Naive thymus-derived CD8-positive, alpha-beta T cell (primary cell): Measurements from ENCODE around the gene PTGES. TPM values are rescaled to one million over a fixed set of nuclear protein-coding genes. Genes with fewer than 3 reads are reported as not detected.

Experiments
- ATAC-seq, 2 donors: fragments of 150-1000 bp; cut with Tn5 transposase in 1 of 2; sonication (Bioruptor Pico), chemical (Tn5 transposase) in 1 of 2; 1 replicate in 1 of 2; 2 replicates in 1 of 2; pipeline ENCODE4 v1.10.0; 2021; ENCODE audit warnings: mild to moderate bottlenecking in 2 of 2, moderate library complexity in 2 of 2
- POLR2A ChIA-PET: fragments of 350-600 bp; sonication (Branson Sonifier 250); formaldehyde crosslinking; loops from one replicate; lab custom pipeline; 2021; ENCODE audit warnings: antibody characterized with exemption; lab: Charles Lee
- DNase-seq, 10 donors: peaks; one replicate each; pipeline versions ENCODE4 v3.0.0 to v3.0.0-alpha.2; 2020 to 2022
- H3K27ac Mint-ChIP-seq, 10 donors: one replicate each; pipeline ENCODE4 v1.8.0; 2020 to 2022; ENCODE audit warnings: mild to moderate bottlenecking in 10 of 10, mixed read lengths in 10 of 10, moderate library complexity in 4 of 10, inconsistent platforms in 1 of 10
- H3K27me3 Mint-ChIP-seq, 5 donors: one replicate each; pipeline ENCODE4 v1.8.0; 2021 to 2022; ENCODE audit warnings: mixed read lengths in 5 of 5
- H3K36me3 Mint-ChIP-seq, 3 donors: one replicate each; pipeline ENCODE4 v1.8.0; 2020 to 2022; ENCODE audit warnings: mixed read lengths in 3 of 3, mild to moderate bottlenecking in 2 of 3, inconsistent platforms in 1 of 3
- H3K4me1 Mint-ChIP-seq, 4 donors: one replicate each; pipeline ENCODE4 v1.8.0; 2021 to 2022; ENCODE audit warnings: mixed read lengths in 4 of 4
- H3K4me3 Mint-ChIP-seq, 10 donors: one replicate each; pipeline ENCODE4 v1.8.0; 2020 to 2022; ENCODE audit warnings: mild to moderate bottlenecking in 10 of 10, mixed read lengths in 10 of 10, moderate library complexity in 6 of 10, inconsistent platforms in 1 of 10
- H3K9me3 Mint-ChIP-seq, 9 donors: one replicate each; pipeline ENCODE4 v1.8.0; 2020 to 2022; ENCODE audit warnings: mixed read lengths in 9 of 9, mild to moderate bottlenecking in 3 of 9, inconsistent platforms in 1 of 9, moderate library complexity in 1 of 9
- polyA plus RNA-seq, 3 donors: library from polyadenylated mRNA; unstranded; fragments of 300-500 nt; fragmentation: Illumina TruSeq; gene quantifications; one replicate each; pipeline ENCODE4 v1.2.3, GENCODE V29; 2021
- total RNA-seq, 8 experiments: library from RNA in 2 of 8; stranded (reverse) in 2 of 8; gene quantifications; one replicate each; pipeline ENCODE4 v1.2.3 and lab custom pipeline; 2021 to 2026

Gene PTGES
- total and polyA plus RNA-seq, 5 experiments from 2014 or later: 0.16 TPM; not detected in 4

DNA sequence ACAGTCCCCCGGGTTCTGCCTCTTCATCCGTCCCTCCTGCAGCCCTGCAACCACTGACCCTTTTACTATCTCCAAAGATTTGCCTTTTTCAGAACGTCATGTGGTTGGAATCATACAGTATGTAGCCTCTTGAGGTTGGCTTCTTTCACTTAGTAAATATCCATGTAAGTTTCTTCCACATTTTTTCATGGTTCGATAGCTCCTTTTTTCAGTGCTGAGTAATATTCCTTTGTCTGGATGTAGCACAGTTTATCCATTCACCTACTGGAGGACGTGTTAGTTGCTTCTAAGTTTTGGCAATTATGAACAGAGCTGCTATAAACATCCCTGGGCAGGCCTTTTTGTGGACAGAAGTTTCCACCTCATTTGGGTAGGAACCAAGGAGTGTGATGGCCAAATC, 60.3 kb downstream of the PTGES start:
- peaks cover 9 to 35% (median 22%) of the 10 kb centered on the region in 5 donors for H3K27me3 Mint-ChIP-seq
- POLR2A ChIA-PET: no interaction called here
- H3K9me3 Mint-ChIP-seq: no peaks in the 10 kb centered on the region
- ATAC-seq (no peak), DNase-seq (no peak)
- no peak overlapping the region for H3K4me3 Mint-ChIP-seq
- peaks cover 3 to 5% (median 4%) of the 10 kb centered on the region in 4 donors for H3K4me1 Mint-ChIP-seq
- peaks cover 0 to 2% (median 0%) of the 10 kb centered on the region in 3 donors for H3K36me3 Mint-ChIP-seq
- no peak overlapping the region for H3K27ac Mint-ChIP-seq

Other genes starting within 250 kb of the PTGES start
- not detected for gene C9orf50, start 131.9 kb downstream of the PTGES start, total RNA-seq
- gene C9orf50, start 131.9 kb downstream of the PTGES start, polyA plus RNA-seq: not detected
- gene NTMT1, start 126.9 kb downstream of the PTGES start, total RNA-seq: 10 to 100 TPM; 34.5 to 35.1 TPM
- gene NTMT1, start 126.9 kb downstream of the PTGES start, polyA plus RNA-seq: 10 to 100 TPM; 40.8 to 57.8 (median 45.2) TPM
- gene ASB6, start 110.9 kb downstream of the PTGES start, total RNA-seq: 10 to 100 TPM; 33.7 to 35.7 TPM
- gene ASB6, start 110.9 kb downstream of the PTGES start, polyA plus RNA-seq: 10 to 100 TPM; 14.8 to 29.1 (median 19.8) TPM
- not detected for gene PRRX2, start 87.4 kb downstream of the PTGES start, total RNA-seq
- not detected for gene PRRX2, start 87.4 kb downstream of the PTGES start, polyA plus RNA-seq
- gene TOR1B, start 50.1 kb upstream of the PTGES start, total RNA-seq: 10 to 100 TPM; 27.1 to 27.8 TPM
- 10 to 100 TPM; 12.3 to 20.2 (median 13.3) TPM for gene TOR1B, start 50.1 kb upstream of the PTGES start, polyA plus RNA-seq
- gene TOR1A, start 71.1 kb upstream of the PTGES start, total RNA-seq: 10 to 100 TPM; 33.4 to 34.3 TPM
- 10 to 100 TPM; 42.6 to 55.0 (median 47.1) TPM for gene TOR1A, start 71.1 kb upstream of the PTGES start, polyA plus RNA-seq
- 100 to 1,000 TPM in 1 of 2 experiments, 10 to 100 TPM in 1; 98.7 to 104 TPM for gene C9orf78, start 82.2 kb upstream of the PTGES start, total RNA-seq
- gene C9orf78, start 82.2 kb upstream of the PTGES start, polyA plus RNA-seq: 100 to 1,000 TPM; 191 to 242 (median 222) TPM
- 100 to 1,000 TPM; 117 to 124 TPM for gene USP20, start 82.4 kb upstream of the PTGES start, total RNA-seq
- gene USP20, start 82.4 kb upstream of the PTGES start, polyA plus RNA-seq: 10 to 100 TPM; 37.1 to 76.4 (median 49.4) TPM